Activated CD4-positive, alpha-beta T cell treated with anti-CD3 and anti-CD28 coated beads, Interleukin-2, amount 50 U/mL, for 24 hours (primary cell): ENCODE results near the gene PCDHGA10.
A peak's percentile ranks its signal among the peaks of the same experiment; 100 is the strongest.
"Not testable (repeated sequence)": the region's sequence is repeated elsewhere in the genome, so short reads cannot be mapped to it uniquely, and the experiment has no call there.

Source experiments
- DNase-seq, 2 donors: peaks; one replicate each; pipeline ENCODE4 v3.0.0-alpha.2; 2020; ENCODE audit warnings: low read depth in 1 of 2, low spot score in 1 of 2

Gene PCDHGA10

GRCh38 chr5:141392429-141393198 is 20.2 kb upstream of the PCDHGA10 start, which contains the start of gene PCDHGA8:
TSS of gene PCDHGA8 (plus strand) at chr5:141392633. CDS start at chr5:141392814, 181 bp downstream.
- no peak for DNase-seq

DNA sequence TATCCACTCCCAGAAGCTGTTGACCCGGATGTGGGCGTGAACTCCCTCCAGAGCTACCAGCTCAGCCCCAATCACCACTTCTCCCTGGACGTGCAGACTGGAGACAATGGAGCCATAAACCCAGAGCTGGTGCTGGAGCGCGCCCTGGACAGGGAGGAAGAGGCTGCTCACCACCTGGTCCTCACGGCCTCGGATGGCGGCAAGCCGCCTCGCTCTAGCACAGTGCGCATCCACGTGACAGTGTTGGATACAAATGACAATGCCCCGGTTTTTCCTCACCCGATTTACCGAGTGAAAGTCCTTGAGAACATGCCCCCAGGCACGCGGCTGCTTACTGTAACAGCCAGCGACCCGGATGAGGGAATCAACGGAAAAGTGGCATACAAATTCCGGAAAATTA is 19.5 kb upstream of the PCDHGA10 start:
- no peak for DNase-seq

- DNase-seq = not testable (repeated sequence)
These were observed 18.2 kb upstream of the PCDHGA10 start for GRCh38 chr5:141394401-141395187.

DNA sequence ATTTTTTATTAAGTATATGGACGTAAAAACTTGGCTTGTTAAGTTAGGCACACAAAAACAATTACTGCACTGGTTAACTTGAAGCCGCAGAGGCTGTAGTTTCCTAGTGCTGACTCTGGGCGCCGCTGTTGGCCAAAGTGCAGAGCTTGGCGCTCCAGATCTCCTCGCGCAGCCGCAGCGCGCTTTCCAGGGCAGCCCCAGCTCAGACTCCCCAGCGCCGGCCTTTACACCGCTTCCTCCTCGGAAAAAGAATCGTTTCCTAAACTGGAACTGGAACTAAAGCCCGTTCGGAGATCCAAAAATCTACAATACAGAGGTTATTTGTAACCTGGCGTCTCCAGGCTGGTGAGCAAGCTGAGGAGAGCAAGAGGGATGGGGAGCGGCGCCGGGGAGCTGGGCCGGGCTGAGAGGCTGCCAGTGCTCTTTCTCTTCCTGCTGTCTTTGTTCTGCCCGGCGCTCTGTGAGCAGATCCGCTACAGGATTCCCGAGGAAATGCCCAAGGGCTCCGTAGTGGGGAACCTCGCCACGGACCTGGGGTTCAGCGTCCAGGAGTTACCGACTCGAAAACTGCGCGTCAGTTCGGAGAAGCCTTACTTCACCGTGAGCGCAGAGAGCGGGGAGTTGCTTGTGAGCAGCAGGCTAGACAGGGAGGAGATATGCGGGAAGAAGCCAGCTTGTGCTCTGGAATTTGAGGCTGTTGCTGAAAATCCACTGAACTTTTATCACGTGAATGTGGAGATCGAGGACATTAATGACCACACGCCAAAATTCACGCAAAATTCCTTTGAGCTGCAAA is 14.8 kb upstream of the PCDHGA10 start, which contains the start of gene PCDHGB5:
PCDHGB5 (plus strand) TSS at position 192 of the 796 bp plus-strand sequence; CDS start at position 373, 181 bp downstream.
- DNase-seq = not testable (repeated sequence)

- no peak for DNase-seq
These were observed 14.2 kb upstream of the PCDHGA10 start for GRCh38 chr5:141398608-141399007.

GRCh38 chr5:141399555-141400258 is 13.1 kb upstream of the PCDHGA10 start:
- DNase-seq = no peak

DNA sequence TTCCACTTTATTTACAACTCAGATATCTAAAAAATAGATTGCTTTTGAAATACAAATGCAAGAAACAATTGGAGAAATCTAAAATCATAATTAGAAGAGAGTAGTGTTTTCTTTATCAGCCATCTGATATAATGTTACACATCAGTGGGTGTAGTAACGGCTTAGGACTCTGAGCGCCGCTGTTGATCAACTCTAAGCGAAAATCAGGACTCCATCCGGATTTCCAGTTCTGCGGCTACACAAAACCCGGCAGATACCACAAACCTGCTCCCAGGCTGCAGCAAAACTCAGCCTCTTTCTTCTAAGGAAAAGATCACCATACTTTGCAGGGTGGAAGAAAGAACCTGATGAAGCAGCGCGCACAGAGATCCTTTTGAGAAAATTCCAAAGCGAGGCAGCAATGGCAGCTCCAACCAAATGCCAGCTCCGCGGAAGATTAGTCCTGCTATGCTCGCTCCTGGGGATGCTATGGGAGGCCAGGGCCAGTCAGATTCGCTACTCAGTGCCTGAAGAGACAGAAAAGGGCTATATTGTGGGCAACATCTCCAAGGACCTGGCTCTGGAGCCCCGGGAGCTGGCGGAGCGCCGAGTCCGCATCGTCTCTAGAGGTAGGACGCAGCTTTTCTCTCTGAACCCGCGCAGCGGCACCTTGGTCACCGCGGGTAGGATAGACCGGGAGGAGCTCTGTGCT is 10.1 kb upstream of the PCDHGA10 start, which contains the start of gene PCDHGA9:
PCDHGA9 (plus strand) TSS at position 226 of the 691 bp plus-strand sequence; CDS start at position 401, 175 bp downstream.
- DNase-seq = no peak

- DNase-seq = no peak
These were observed 9.4 kb upstream of the PCDHGA10 start for GRCh38 chr5:141403387-141403786.

DNA sequence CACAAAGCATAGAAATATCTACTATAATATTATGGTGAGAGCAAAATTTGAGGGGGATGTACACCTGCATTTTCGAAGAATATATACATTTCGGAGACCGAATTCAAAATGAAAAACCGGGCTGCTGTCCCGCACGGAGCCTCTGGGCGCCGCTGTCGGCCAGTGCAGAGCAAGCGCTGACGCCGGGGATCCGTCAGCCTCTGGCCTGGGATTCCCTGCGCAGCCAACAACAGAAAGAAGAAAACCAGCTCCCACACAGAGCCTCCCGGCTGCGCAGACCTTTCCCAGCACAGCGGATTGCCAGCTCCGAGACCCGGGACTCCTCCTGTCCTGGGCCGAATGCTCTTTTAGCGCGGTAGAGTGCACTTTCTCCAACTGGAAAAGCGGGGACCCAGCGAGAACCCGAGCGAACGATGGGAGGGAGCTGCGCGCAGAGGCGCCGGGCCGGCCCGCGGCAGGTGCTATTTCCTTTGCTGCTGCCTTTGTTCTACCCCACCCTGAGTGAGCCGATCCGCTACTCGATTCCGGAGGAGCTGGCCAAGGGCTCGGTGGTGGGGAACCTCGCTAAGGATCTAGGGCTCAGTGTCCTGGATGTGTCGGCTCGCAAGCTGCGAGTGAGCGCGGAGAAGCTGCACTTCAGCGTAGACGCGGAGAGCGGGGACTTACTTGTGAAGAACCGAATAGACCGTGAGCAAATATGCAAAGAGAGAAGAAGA is 4.8 kb upstream of the PCDHGA10 start, which contains the start of gene PCDHGB6:
PCDHGB6 (plus strand) TSS at position 232 of the 716 bp plus-strand sequence; CDS start at position 414, 182 bp downstream.
- peak in 1 of 2 donors; percentile 24 for DNase-seq

DNA sequence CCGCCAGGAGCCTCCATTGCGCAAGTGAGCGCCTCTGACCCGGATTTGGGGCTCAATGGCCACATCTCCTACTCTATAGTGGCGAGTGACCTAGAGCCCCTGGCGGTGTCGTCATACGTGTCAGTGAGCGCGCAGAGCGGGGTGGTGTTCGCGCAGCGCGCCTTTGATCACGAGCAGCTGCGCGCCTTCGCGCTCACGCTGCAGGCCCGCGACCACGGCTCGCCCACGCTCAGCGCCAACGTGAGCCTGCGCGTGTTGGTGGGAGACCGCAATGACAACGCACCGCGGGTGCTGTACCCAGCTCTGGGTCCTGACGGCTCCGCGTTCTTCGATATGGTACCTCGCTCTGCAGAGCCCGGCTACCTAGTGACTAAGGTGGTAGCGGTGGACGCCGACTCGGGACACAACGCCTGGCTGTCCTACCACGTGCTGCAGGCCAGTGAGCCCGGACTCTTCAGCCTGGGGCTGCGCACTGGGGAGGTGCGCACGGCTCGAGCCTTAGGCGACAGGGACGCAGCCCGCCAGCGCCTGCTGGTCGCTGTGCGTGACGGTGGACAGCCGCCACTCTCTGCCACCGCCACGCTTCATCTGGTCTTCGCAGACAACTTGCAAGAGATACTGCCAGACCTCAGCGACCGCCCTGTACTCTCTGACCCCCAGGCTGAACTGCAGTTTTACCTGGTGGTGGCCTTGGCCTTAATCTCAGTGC is 3.0 kb upstream of the PCDHGA10 start:
- no peak for DNase-seq

- DNase-seq = no peak
These were observed 1.2 kb upstream of the PCDHGA10 start for GRCh38 chr5:141411575-141411974.

GRCh38 chr5:141413540-141414069 is 818 bp downstream of the PCDHGA10 start:
- DNase-seq = no peak

GRCh38 chr5:141414548-141415274 is 1.9 kb downstream of the PCDHGA10 start:
- DNase-seq = not testable (repeated sequence)

- not testable (repeated sequence) for DNase-seq
These were observed 2.5 kb downstream of the PCDHGA10 start for GRCh38 chr5:141415275-141415618.

- DNase-seq = not testable (repeated sequence)
These were observed 4.8 kb downstream of the PCDHGA10 start, which contains the start of gene PCDHGB7 for GRCh38 chr5:141417494-141418172. TSS of gene PCDHGB7 (plus strand) at chr5:141417677. CDS start at chr5:141417860, 183 bp downstream.

- DNase-seq = no peak
These were observed 6.5 kb downstream of the PCDHGA10 start for GRCh38 chr5:141419074-141419880.
